ENCODE results near the gene RIMS4.

DNA sequence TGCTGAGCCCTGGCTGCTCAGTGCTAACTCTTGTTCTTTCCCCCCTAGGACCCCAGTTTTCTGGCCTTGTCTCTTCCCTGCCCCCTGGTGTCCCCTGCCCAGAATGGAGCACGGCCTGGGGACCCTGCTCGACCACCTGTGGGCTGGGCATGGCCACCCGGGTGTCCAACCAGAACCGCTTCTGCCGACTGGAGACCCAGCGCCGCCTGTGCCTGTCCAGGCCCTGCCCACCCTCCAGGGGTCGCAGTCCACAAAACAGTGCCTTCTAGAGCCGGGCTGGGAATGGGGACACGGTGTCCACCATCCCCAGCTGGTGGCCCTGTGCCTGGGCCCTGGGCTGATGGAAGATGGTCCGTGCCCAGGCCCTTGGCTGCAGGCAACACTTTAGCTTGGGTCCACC lies 83.3 kb downstream of the RIMS4 start:
- TF ChIP-seq POLR2A (IDR thresholded peaks at IDR 0.05): no peak
- TF ChIP-seq, protein P1, sequence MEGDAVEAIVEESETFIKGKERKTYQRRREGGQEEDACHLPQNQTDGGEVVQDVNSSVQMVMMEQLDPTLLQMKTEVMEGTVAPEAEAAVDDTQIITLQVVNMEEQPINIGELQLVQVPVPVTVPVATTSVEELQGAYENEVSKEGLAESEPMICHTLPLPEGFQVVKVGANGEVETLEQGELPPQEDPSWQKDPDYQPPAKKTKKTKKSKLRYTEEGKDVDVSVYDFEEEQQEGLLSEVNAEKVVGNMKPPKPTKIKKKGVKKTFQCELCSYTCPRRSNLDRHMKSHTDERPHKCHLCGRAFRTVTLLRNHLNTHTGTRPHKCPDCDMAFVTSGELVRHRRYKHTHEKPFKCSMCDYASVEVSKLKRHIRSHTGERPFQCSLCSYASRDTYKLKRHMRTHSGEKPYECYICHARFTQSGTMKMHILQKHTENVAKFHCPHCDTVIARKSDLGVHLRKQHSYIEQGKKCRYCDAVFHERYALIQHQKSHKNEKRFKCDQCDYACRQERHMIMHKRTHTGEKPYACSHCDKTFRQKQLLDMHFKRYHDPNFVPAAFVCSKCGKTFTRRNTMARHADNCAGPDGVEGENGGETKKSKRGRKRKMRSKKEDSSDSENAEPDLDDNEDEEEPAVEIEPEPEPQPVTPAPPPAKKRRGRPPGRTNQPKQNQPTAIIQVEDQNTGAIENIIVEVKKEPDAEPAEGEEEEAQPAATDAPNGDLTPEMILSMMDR (IDR thresholded peaks at IDR 0.05): no peak
